GM12878 (cell line): ENCODE measurements around the gene ARHGEF11. TPM values are rescaled to one million over a fixed set of nuclear protein-coding genes. Genes with fewer than 3 reads are reported as not detected.
A peak's percentile ranks its signal among the peaks of the same experiment; 100 is the strongest.

Experiments
- ATAC-seq: fragments of 200-7000 bp; cut with Tn5 transposase; 3 replicates; pipeline ENCODE4 v1.9.1; 2020; ENCODE audit warnings: mild to moderate bottlenecking, moderate library complexity
- BruUV-seq: library from RNA; stranded (reverse); fragments of 400-500 nt; replicated peaks from 2 replicates; lab custom pipeline; 2021; lab: Mats Ljungman, UMichigan
- CTCF ChIA-PET: fragments of 300-600 bp; sonication (Branson Sonifier 250); formaldehyde crosslinking; extraction: SDS; loops from one replicate; lab custom pipeline; 2021; ENCODE audit warnings: inconsistent platforms; lab: Yijun Ruan, JAX
- POLR2A ChIA-PET: fragments of 350-600 bp; formaldehyde crosslinking; extraction: SDS; loops from one replicate; lab custom pipeline; 2021; ENCODE audit warnings: inconsistent platforms; lab: Charles Lee
- RAD21 ChIA-PET: fragments of 300-600 bp; sonication (Branson Sonifier 250); formaldehyde crosslinking; loops from one replicate; lab custom pipeline; 2023; ENCODE audit warnings: antibody characterized with exemption; ENCODE audit not compliant: unreplicated experiment; lab: Charles Lee
- SMC1A ChIA-PET: fragments of 300-600 bp; sonication (Branson Sonifier 250); formaldehyde crosslinking; loops from one replicate; lab custom pipeline; 2023; ENCODE audit not compliant: unreplicated experiment, uncharacterized antibody; lab: Charles Lee
- DNase-seq: peaks from one replicate; pipeline ENCODE4 v3.0.0-alpha.2; 2011; ENCODE audit warnings: low read depth, low spot score
- FAIRE-seq: peaks from 3 replicates; lab custom pipeline; 2011; peaks lifted over from hg19 to GRCh38; lab: Jason Lieb, UNC
- H2AFZ ChIP-seq: 2 replicates; pipeline ENCODE4 v1.6.0; 2011; ENCODE audit warnings: low read depth, low read length, control low read depth; ENCODE audit not compliant: control insufficient read depth
- H3K27ac ChIP-seq: 2 replicates; pipeline ENCODE4 v1.5.1; 2011; ENCODE audit warnings: control low read depth; ENCODE audit not compliant: control insufficient read depth, insufficient read depth
- H3K27me3 ChIP-seq, 2 experiments: replicated peaks in 1 of 2; 2 replicates each; pipeline versions ENCODE4 v1.6.0 to v1.6.1; 2011; ENCODE audit warnings: low read length in 1 of 2; ENCODE audit not compliant: control insufficient read depth in 2 of 2, insufficient read depth in 2 of 2
- H3K36me3 ChIP-seq, 2 experiments: 2 replicates each; pipeline ENCODE4 v1.5.1; 2011; ENCODE audit warnings: low read length in 1 of 2; ENCODE audit not compliant: control insufficient read depth in 2 of 2, insufficient read depth in 2 of 2
- H3K4me1 ChIP-seq: 2 replicates; pipeline ENCODE4 v1.6.1; 2011; ENCODE audit warnings: mild to moderate bottlenecking, low read length, moderate library complexity, mixed read lengths; ENCODE audit not compliant: control insufficient read depth, insufficient read depth
- H3K4me2 ChIP-seq: 2 replicates; pipeline ENCODE4 v1.6.0; 2011; ENCODE audit warnings: control low read depth; ENCODE audit not compliant: control insufficient read depth, insufficient read depth
- H3K4me3 ChIP-seq: fragments of 200-600 bp; sonication (generic); 2 replicates; pipeline ENCODE4 v1.5.1; 2016
- H3K79me2 ChIP-seq: 2 replicates; pipeline ENCODE4 v1.6.0; 2011; ENCODE audit warnings: low read length; ENCODE audit not compliant: control insufficient read depth, insufficient read depth
- H3K9ac ChIP-seq: 2 replicates; pipeline ENCODE4 v1.8.0; 2011; ENCODE audit warnings: low read length, control low read depth, mixed read lengths; ENCODE audit not compliant: control insufficient read depth, insufficient read depth
- H3K9me3 ChIP-seq: replicated peaks from 3 replicates; pipeline ENCODE4 v1.5.1; 2011; ENCODE audit warnings: mild to moderate bottlenecking, low read length; ENCODE audit not compliant: control insufficient read depth, insufficient read depth
- H4K20me1 ChIP-seq: 2 replicates; pipeline ENCODE4 v1.6.0; 2011; ENCODE audit not compliant: control insufficient read depth, insufficient read depth
- RAD51 ChIP-seq: fragments of 450-650 bp; IDR thresholded peaks from 2 replicates; pipeline ENCODE4 v1.6.1; 2016; ENCODE audit warnings: moderate library complexity, mild to moderate bottlenecking, inconsistent platforms
- RCOR1 ChIP-seq: conservative IDR thresholded peaks from 2 replicates; pipeline ENCODE4 v1.6.1; 2012; ENCODE audit warnings: low read depth, low read length, improper control_type of control experiment
- WGBS: methylation state at CpG from one replicate; pipeline ENCODE4 v1.1.6; 2016; ENCODE audit warnings: low lambda C conversion rate; ENCODE audit not compliant: insufficient replicate concordance, insufficient coverage; ENCODE audit errors: missing lambda C conversion rate; 5-methylcytosine and 5-hydroxymethylcytosine counted together
- in situ Hi-C: fragments of 300-500 bp; cut with MboI; formaldehyde crosslinking; loops from 9 replicates; pipeline ENCODE4 v1.14.3; 2018; ENCODE audit warnings: mixed read lengths
- intact Hi-C: fragments of 100-400 bp; cut with micrococcal nuclease; formaldehyde crosslinking; loops from one replicate; pipeline ENCODE4 v1.14.2; 2022; ENCODE audit not compliant: unreplicated experiment
- polyA plus RNA-seq, 11 experiments: library from polyadenylated mRNA; depleted of rRNA in 4 of 11; unstranded in 6 of 11; stranded (reverse) in 5 of 11; fragments of >200 nt; fragmentation: Nextera tagmentation in 4 of 11; fragmentation: Illumina TruSeq in 1 of 11; extraction: Ambion mirVana in 4 of 11; extraction: Trizol in 1 of 11; gene quantifications; 1 replicate in 1 of 11; 2 replicates in 10 of 11; pipeline versions ENCODE4 v1.2.1 to v1.2.3, GENCODE V29; 2011 to 2016; ENCODE audit warnings: inconsistent platforms in 2 of 11, missing spikeins in 2 of 11, low read depth in 1 of 11
- total RNA-seq, 4 experiments: library from RNA; depleted of rRNA in 3 of 4; stranded (reverse); fragments of >200 nt in 3 of 4; fragmentation: Illumina TruSeq in 1 of 4; extraction: Trizol in 1 of 4; gene quantifications; 2 replicates each; pipeline versions ENCODE4 v1.2.1 to v1.2.3, GENCODE V29; 2013 to 2021
- TF ChIP-seq, protein P1 (sequence below): fragments of 150-350 bp; IDR thresholded peaks from 2 replicates; pipeline ENCODE4 v1.6.1; 2014; ENCODE audit warnings: mild to moderate bottlenecking, low read depth, low read length
- TF ChIP-seq, protein P2 (sequence below): fragments of 450-650 bp; IDR thresholded peaks from 2 replicates; pipeline ENCODE4 v1.6.1; 2016; ENCODE audit warnings: mild to moderate bottlenecking

Gene ARHGEF11
- total and polyA plus RNA-seq, 10 of the 15 experiments (the other 5 are each of a cell fraction or from before 2014, with no cell fraction given): 0.05 to 12.7 (median 1.8) TPM

DNA sequence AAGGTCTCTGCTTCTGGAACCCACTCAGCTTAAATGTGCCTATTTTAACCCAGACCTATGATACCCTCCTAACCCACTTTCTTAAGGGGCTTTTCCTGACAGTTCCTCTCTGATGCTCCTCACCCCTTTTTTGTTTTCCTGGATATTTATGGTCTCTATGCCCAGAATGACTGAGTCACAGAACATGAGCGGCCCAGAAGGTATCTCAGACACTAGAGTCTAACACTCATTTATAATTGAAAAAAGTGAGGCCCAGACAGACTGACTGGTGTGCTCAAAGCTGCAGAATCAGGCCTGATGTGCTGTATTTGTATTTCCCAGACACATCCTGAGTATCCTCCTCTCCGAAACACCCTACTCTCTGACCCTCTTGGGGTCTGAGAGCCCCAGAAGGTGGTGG lies 81.1 kb downstream of the ARHGEF11 start (continued):
- TF ChIP-seq, protein P1, sequence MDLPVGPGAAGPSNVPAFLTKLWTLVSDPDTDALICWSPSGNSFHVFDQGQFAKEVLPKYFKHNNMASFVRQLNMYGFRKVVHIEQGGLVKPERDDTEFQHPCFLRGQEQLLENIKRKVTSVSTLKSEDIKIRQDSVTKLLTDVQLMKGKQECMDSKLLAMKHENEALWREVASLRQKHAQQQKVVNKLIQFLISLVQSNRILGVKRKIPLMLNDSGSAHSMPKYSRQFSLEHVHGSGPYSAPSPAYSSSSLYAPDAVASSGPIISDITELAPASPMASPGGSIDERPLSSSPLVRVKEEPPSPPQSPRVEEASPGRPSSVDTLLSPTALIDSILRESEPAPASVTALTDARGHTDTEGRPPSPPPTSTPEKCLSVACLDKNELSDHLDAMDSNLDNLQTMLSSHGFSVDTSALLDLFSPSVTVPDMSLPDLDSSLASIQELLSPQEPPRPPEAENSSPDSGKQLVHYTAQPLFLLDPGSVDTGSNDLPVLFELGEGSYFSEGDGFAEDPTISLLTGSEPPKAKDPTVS: no peak

DNA sequence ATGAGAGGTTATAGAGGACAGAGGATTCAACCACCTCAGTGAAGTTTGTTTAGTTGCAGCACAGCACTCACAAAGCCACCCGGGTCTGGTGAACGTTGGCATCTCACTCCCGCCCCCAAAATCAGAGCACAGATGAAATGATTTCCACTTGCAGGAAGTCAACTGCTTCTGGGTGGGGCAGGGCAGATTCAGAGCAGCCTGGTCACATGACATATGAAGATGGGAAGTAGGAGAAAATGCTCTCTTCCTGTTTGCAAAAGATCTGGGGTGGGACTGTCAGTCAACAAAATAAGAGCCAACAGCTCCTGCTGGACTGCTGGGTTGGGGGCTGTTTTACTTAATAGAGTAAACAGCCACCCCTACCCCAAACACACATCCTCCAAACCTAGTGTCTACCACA lies 81.9 kb downstream of the ARHGEF11 start:
- CTCF ChIA-PET: interaction anchor here (0.7 kb wide), 1 partner anchor 111 kb away, joined by 4 read pairs; no protein-coding TSS in a partner anchor
- Histone ChIP-seq H3K79me2 (no peaks in the 10 kb centered on the region), H3K27me3 (no peaks in the 10 kb centered on the region), H4K20me1 (no peaks in the 10 kb centered on the region), H3K9ac (no peak overlapping the region), H3K4me1 (peaks cover 3% of the 10 kb centered on the region), H3K9me3 (no peaks in the 10 kb centered on the region), H3K36me3 (peaks cover 0 to 2% of the 10 kb centered on the region in 2 experiments; a peak in 1 of 4 replicates), H3K4me3 (no peak overlapping the region), H2AFZ (peak overlapping the region; percentile 21), H3K4me2 (no peak overlapping the region), H3K27ac (no peak overlapping the region)
- 20% methylated on average over 3 of the region's 3 CpGs for WGBS
- DNase-seq (no peak), ATAC-seq (peak; percentile 31; the same call in 2 of the 3 replicates), FAIRE-seq (no peak)
- RAD21 ChIA-PET: no interaction called here
- TF ChIP-seq, protein P2, sequence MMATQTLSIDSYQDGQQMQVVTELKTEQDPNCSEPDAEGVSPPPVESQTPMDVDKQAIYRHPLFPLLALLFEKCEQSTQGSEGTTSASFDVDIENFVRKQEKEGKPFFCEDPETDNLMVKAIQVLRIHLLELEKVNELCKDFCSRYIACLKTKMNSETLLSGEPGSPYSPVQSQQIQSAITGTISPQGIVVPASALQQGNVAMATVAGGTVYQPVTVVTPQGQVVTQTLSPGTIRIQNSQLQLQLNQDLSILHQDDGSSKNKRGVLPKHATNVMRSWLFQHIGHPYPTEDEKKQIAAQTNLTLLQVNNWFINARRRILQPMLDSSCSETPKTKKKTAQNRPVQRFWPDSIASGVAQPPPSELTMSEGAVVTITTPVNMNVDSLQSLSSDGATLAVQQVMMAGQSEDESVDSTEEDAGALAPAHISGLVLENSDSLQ: peak; percentile 45; the same call in 1 of the 2 replicates
- TF ChIP-seq RAD51: peak; percentile 30; the same call in 1 of the 2 replicates
- no peak for TF ChIP-seq RCOR1
- in situ Hi-C loops: no loop called here
- intact Hi-C loops: no loop called here
- BruUV-seq: no TSS peak
- SMC1A ChIA-PET: interaction anchor here (1.2 kb wide), 1 partner anchor 17 kb away, joined by 3 read pairs; no protein-coding TSS in a partner anchor
- POLR2A ChIA-PET: no interaction called here
